Jurkat, Clone E6-1 (cell line): Measurements from ENCODE around the gene WDR27.
"Not testable (repeated sequence)": the region's sequence is repeated elsewhere in the genome, so short reads cannot be mapped to it uniquely, and the experiment has no call there.

ENCODE experiments used
- DNase-seq: peaks from one replicate; pipeline ENCODE4 v3.0.0-alpha.2; 2011; ENCODE audit warnings: low read depth, low spot score
- H3K4me3 ChIP-seq: 2 replicates; pipeline ENCODE4 v1.5.1; 2011; ENCODE audit warnings: mild to moderate bottlenecking, low read length, control low read depth, moderate library complexity

The WDR27 gene

GRCh38 chr6:169441292-169441691 is 260.5 kb downstream of the WDR27 start:
- DNase-seq: no peak
- no peak overlapping the region for H3K4me3 ChIP-seq

DNA sequence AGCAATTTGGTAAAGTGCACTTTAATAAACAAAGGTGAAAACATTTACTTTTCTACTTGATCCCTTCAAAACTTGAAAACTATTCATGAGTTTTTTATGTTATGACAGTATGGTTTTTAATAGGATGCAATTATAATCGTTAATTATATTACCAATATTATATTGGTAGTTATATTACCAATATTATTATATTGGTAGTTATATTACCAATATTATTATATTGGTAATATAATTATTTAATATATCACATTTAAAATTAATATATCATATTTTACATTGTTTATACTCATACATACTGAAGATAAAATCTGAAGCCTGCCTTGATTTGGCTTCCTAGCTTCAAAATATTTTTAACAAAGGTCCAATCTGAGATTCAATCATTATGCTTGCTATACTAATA is 262.1 kb downstream of the WDR27 start:
- no peak for DNase-seq
- no peak overlapping the region for H3K4me3 ChIP-seq

- DNase-seq, H3K4me3 ChIP-seq: not testable (repeated sequence)
These were observed 267.3 kb downstream of the WDR27 start for GRCh38 chr6:169434554-169434953.

DNA sequence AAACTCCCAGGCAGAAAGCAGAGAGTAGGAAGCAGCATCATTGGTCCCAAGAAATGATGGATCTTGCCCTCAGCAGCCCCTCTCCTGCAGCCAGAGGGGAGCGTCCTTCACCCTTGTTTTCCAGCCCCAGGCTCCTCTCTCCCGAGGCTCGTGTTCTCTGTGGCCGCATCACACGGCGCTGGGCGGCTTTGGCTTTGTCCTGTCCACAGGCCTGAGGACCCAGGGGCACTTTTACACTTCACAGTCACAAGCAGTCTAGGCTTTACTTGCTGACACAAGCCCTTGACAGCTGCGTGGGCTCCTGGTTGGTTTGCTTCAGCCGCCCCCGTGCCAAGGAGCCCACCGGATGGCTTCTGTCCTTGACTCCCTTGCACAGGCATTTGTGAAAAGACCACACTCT is 272.8 kb downstream of the WDR27 start:
- no peak overlapping the region for H3K4me3 ChIP-seq
- no peak for DNase-seq

DNA sequence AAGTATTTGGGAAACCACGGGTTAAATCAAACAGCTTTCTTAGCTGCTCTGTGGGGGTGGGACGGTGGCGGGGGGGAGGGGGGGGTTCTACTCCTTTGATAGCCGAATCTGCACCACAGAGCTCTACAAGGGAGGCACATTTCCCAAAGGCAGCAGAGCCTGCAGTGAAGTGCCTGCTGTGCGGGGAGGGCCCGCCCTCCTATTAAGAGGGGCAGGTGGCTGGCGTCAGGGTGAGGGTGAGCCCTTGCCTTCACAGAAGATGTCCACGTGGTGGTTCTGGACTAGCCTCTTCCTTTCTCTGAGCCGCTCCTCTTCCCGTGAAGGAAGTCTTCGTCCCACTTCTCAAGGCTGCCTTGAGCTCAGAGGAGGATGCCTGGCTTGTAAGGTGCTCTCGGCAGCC is 273.3 kb downstream of the WDR27 start:
- DNase-seq: no peak

DNA sequence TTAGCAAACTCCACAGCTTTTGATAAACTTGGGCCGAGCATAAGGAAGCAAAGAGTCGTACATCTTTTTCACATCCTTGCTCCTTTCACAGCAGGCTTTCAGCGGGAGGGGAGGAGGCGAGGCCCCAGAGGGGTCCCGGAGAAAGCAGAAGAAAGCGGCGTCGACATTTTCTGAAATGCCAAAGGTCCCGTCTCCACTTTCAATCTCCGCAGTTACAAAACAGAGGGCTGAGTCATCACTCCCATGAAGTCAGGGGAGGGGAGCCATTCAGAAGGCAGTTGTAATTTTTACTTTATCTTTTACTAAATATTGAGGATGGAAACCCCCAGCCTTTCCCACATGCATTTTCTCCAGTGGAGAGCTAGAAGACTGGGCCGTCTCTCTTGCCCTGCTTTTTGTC is 274.0 kb downstream of the WDR27 start:
- no peak overlapping the region for H3K4me3 ChIP-seq
- DNase-seq: no peak

More for the DNA sequence above, 273.3 kb downstream of the WDR27 start:
- H3K4me3 ChIP-seq: no peak overlapping the region

- H3K4me3 ChIP-seq: no peak overlapping the region
- no peak for DNase-seq
These were observed 275.2 kb downstream of the WDR27 start for GRCh38 chr6:169426611-169427010.

GRCh38 chr6:169425628-169426370 is 276.0 kb downstream of the WDR27 start:
- no peak for DNase-seq
- no peak overlapping the region for H3K4me3 ChIP-seq

GRCh38 chr6:169424821-169425240 is 277.0 kb downstream of the WDR27 start:
- no peak overlapping the region for H3K4me3 ChIP-seq
- no peak for DNase-seq

- no peak overlapping the region for H3K4me3 ChIP-seq
These were observed 277.6 kb downstream of the WDR27 start for GRCh38 chr6:169424149-169424804.

DNA sequence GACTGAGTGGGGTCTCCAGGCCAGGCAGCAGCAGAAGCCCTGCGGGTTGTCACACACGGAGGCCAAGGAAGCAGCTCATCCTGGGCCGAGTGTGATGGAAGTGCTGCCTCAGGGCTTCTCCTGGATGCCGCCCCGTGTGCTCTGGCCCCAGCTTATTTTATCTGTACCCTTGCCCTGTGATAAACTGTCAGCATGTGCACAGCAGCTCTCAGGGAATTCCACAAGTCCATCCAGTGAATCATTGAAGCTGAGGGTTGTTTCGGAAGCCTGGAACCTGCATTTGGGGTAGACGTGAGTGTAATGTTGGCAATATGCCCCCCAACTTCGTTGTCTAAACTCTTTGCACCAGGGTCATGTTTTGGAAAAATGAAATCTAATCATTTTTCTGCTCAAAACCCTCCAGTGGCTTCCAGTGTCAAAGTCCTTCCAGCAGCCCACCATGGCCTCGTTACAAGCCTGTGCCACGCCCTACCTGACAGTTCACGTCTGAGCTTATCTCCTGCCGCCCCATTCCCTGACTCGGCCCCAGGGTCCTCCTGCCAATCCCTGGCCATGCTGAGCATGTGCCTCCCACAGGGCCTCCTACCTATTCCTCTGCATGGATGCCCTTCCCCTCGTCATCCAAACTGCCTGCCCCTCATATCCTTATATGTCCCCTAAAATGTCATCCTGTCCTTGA is 280.1 kb downstream of the WDR27 start:
- no peak overlapping the region for H3K4me3 ChIP-seq
- DNase-seq: no peak

More at GRCh38 chr6:169424149-169424804, 277.6 kb downstream of the WDR27 start:
- DNase-seq: no peak

GRCh38 chr6:169420912-169421543 is 280.8 kb downstream of the WDR27 start:
- no peak overlapping the region for H3K4me3 ChIP-seq
- no peak for DNase-seq

- no peak for DNase-seq
- no peak overlapping the region for H3K4me3 ChIP-seq
These were observed 284.7 kb downstream of the WDR27 start for GRCh38 chr6:169417101-169417500.

GRCh38 chr6:169416249-169416648 is 285.6 kb downstream of the WDR27 start:
- no peak overlapping the region for H3K4me3 ChIP-seq
- no peak for DNase-seq

GRCh38 chr6:169415179-169415578 is 286.6 kb downstream of the WDR27 start:
- H3K4me3 ChIP-seq: no peak overlapping the region
- no peak for DNase-seq

DNA sequence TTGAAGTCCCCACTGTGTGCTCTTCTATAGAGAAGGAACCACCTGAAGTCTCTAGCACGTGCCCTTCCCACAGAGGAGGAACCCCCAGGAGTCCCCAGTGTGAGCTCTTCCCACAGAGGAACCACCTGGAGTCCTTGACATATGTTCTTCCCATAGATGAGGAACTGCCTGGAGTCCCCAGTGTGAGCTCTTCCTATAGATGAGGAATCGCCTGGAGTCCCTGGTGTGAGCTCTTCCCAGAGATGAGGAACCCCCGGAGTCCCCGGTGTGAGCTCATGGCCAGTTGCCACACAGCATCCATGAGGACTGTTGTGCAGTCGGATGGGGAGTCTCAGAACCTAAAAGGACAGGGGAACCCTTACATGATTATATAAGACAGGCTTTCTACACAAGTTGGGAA is 290.1 kb downstream of the WDR27 start:
- no peak for DNase-seq

GRCh38 chr6:169411296-169411695 is 290.5 kb downstream of the WDR27 start:
- H3K4me3 ChIP-seq: no peak overlapping the region
- DNase-seq: no peak

More for the DNA sequence above, 290.1 kb downstream of the WDR27 start:
- no peak overlapping the region for H3K4me3 ChIP-seq

DNA sequence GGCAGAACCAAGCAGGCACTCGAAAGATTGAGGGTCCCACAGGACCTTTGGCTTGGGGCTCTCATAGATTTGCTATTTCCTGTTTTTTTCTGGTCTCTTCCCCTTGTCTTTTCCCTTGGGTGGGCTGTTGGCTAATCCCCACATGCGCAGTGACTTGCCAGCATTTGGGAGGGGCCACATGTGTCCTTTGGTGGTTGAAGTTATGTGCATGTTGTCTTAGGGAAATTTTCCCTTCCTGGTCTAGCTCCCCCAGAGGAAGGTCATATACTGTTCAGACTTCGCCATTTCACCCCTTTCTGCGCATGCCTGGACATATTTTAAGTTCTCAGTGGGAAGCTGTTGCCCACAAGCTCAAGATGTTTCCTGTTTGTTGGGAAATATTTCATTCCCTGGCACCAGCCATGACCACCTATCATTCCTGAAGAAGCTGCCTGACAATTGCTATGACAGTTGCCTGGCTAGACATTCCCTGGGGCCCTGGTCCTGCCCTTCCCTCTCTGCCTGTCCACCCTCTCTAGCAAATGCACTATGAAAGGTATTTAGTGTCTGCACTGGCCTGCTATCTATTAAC is 292.0 kb downstream of the WDR27 start:
- no peak overlapping the region for H3K4me3 ChIP-seq
- no peak for DNase-seq

DNA sequence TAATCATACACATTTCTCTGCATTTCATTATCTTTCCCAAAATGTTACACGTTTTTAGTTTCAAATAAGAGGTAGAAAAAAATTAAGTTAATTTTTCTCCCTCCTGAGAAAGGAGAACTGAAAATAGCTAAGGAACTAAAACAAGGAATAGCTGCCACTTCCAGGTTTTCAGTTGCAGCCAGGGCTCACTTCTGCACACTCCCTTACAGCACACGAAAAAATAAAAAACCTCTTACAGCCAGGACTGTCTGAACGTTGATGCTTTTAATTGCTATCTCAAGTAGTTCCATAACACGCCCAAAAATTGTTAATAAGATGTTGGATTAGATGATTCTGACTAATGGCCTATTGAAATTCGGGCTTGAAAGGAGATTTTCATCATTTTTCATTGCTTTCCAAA is 294.5 kb downstream of the WDR27 start:
- no peak for DNase-seq
- no peak overlapping the region for H3K4me3 ChIP-seq
